ENCODE results near the gene CAMK2A.

- TF ChIP-seq MAX (IDR thresholded peaks at IDR 0.05): no peak
- TF ChIP-seq RAD21 (conservative IDR thresholded peaks at IDR 0.05 in 1 of 2, IDR thresholded peaks at IDR 0.05 in 1 of 2): no peak
- no peak for TF ChIP-seq SMC3 (IDR thresholded peaks at IDR 0.05)
Measured at GRCh38 chr5:150245111-150245789, 44.3 kb downstream of the CAMK2A start.

Measured in A549 (cell line).